Parathyroid adenoma (tissue), 2 donors: ENCODE measurements around the gene TSPAN10.

Experiments
- H2AFZ ChIP-seq: fragments of 300-600 bp; sonication (generic); one replicate; pipeline ENCODE4 v1.7.0; 2017; ENCODE audit warnings: antibody characterized with exemption, mild to moderate bottlenecking
- H3K27ac ChIP-seq: fragments of 300-600 bp; sonication (generic); one replicate; pipeline ENCODE4 v1.7.0; 2017
- H3K27me3 ChIP-seq: fragments of 300-600 bp; sonication (generic); one replicate; pipeline ENCODE4 v1.7.0; 2017; ENCODE audit warnings: low read length; ENCODE audit not compliant: control insufficient read depth, insufficient read depth
- H3K36me3 ChIP-seq: fragments of 300-600 bp; sonication (generic); one replicate; pipeline ENCODE4 v1.7.0; 2017; ENCODE audit warnings: low read length; ENCODE audit not compliant: control insufficient read depth, insufficient read depth
- H3K4me1 ChIP-seq: fragments of 300-600 bp; sonication (generic); one replicate; pipeline ENCODE4 v1.7.0; 2017; ENCODE audit warnings: control low read depth
- H3K4me2 ChIP-seq: fragments of 300-600 bp; sonication (generic); one replicate; pipeline ENCODE4 v1.7.0; 2017; ENCODE audit warnings: low read length
- H3K4me3 ChIP-seq: fragments of 300-600 bp; sonication (generic); one replicate; pipeline ENCODE4 v1.7.0; 2017; ENCODE audit warnings: low read depth, low read length
- H3K79me2 ChIP-seq: fragments of 300-600 bp; sonication (generic); one replicate; pipeline ENCODE4 v1.7.0; 2017; ENCODE audit warnings: control low read depth
- H3K9ac ChIP-seq: fragments of 300-600 bp; sonication (generic); one replicate; pipeline ENCODE4 v1.7.0; 2017; ENCODE audit warnings: mild to moderate bottlenecking
- H3K9me3 ChIP-seq: fragments of 300-600 bp; sonication (generic); one replicate; pipeline ENCODE4 v1.7.0; 2017; ENCODE audit warnings: low read length; ENCODE audit not compliant: control insufficient read depth
- TF ChIP-seq, protein P1 (sequence below): fragments of 300-600 bp; sonication (generic); IDR thresholded peaks from one replicate; pipeline ENCODE4 v1.7.0; 2017; ENCODE audit warnings: antibody characterized with exemption, mild to moderate bottlenecking
- donor health status: primary hyperparathyroidism.

TSPAN10 gene

DNA sequence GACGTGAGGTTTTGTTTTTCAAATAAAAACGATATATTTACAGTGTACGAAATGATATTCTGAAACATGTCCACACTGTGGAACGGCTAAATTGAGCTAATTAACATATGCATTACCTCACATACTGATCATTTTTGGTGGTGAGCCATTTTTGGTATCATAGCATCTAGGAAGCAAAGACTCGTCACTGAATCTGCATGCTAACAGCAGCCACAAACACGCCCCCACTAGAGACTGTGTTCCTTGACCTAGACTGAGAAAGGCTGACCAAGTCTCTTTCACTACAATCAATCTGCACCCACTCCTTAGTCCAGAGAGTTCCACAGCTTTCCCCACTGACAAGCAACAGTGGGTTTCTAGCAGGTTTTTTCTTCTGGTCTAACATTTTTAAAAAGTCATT is 29.6 kb upstream of the TSPAN10 start:
- TF ChIP-seq, protein P1, sequence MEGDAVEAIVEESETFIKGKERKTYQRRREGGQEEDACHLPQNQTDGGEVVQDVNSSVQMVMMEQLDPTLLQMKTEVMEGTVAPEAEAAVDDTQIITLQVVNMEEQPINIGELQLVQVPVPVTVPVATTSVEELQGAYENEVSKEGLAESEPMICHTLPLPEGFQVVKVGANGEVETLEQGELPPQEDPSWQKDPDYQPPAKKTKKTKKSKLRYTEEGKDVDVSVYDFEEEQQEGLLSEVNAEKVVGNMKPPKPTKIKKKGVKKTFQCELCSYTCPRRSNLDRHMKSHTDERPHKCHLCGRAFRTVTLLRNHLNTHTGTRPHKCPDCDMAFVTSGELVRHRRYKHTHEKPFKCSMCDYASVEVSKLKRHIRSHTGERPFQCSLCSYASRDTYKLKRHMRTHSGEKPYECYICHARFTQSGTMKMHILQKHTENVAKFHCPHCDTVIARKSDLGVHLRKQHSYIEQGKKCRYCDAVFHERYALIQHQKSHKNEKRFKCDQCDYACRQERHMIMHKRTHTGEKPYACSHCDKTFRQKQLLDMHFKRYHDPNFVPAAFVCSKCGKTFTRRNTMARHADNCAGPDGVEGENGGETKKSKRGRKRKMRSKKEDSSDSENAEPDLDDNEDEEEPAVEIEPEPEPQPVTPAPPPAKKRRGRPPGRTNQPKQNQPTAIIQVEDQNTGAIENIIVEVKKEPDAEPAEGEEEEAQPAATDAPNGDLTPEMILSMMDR = no peak
- H3K4me3 ChIP-seq = no peak overlapping the region
- H3K9ac ChIP-seq = no peak overlapping the region
- H3K79me2 ChIP-seq = peaks cover 34% of the 10 kb centered on the region
- H3K9me3 ChIP-seq = no peaks in the 10 kb centered on the region
- H3K4me2 ChIP-seq = no peak overlapping the region
- no peak overlapping the region for H2AFZ ChIP-seq
- no peaks in the 10 kb centered on the region for H3K27me3 ChIP-seq
- no peaks in the 10 kb centered on the region for H3K4me1 ChIP-seq
- no peak overlapping the region for H3K27ac ChIP-seq
- no peaks in the 10 kb centered on the region for H3K36me3 ChIP-seq

DNA sequence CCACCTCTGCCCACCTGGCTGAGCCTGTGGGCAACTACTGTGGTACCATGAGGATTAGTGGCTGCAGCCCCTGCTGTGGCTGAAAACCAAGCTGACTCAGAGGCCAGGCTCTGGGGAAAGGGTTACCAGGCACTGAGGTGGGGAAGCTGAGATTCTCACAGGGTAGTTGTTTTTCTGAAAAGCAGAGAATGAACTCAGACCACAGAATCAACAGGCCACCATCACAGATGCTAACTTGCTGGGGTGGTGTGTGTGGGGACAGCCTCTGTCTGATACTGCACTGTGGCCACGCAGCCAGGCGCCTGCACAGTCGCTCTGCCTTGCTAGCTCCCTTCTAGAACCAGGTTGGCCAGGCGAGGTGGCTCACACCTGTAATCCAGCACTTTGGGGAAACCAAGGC is 28.9 kb upstream of the TSPAN10 start:
- H3K9ac ChIP-seq = no peak overlapping the region
- H3K4me1 ChIP-seq = no peaks in the 10 kb centered on the region
- no peaks in the 10 kb centered on the region for H3K27me3 ChIP-seq
- peaks cover 37% of the 10 kb centered on the region for H3K79me2 ChIP-seq
- H3K36me3 ChIP-seq = no peaks in the 10 kb centered on the region
- H3K9me3 ChIP-seq = no peaks in the 10 kb centered on the region
- no peak overlapping the region for H3K4me3 ChIP-seq
- no peak overlapping the region for H2AFZ ChIP-seq
- TF ChIP-seq, protein P1 = no peak
- no peak overlapping the region for H3K27ac ChIP-seq
- H3K4me2 ChIP-seq = no peak overlapping the region

DNA sequence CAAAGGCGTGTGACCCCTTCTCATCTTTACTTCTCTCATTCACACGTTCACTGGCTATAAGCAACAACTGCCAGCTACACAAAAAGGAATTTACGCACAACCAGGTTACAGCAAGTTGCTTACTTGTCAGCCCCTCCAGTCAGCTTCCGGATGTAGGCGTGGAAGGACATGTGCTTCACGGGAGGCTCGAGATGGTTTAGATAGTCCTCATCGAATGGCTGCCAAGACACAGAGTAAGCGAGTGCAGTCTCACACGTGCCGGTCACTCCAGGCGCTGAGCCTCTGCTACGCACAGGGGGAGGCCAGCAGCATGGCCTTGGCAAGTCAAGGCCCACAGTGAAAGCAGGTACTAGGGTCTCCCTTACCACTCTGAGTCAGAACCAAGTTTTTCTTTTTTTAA is 28.4 kb upstream of the TSPAN10 start:
- H3K9me3 ChIP-seq = no peaks in the 10 kb centered on the region
- H3K4me2 ChIP-seq = no peak overlapping the region
- no peaks in the 10 kb centered on the region for H3K36me3 ChIP-seq
- TF ChIP-seq, protein P1 = no peak
- no peak overlapping the region for H3K9ac ChIP-seq
- no peak overlapping the region for H3K4me3 ChIP-seq
- H3K27ac ChIP-seq = no peak overlapping the region
- H2AFZ ChIP-seq = no peak overlapping the region
- no peaks in the 10 kb centered on the region for H3K4me1 ChIP-seq
- H3K27me3 ChIP-seq = no peaks in the 10 kb centered on the region
- H3K79me2 ChIP-seq = peaks cover 37% of the 10 kb centered on the region

DNA sequence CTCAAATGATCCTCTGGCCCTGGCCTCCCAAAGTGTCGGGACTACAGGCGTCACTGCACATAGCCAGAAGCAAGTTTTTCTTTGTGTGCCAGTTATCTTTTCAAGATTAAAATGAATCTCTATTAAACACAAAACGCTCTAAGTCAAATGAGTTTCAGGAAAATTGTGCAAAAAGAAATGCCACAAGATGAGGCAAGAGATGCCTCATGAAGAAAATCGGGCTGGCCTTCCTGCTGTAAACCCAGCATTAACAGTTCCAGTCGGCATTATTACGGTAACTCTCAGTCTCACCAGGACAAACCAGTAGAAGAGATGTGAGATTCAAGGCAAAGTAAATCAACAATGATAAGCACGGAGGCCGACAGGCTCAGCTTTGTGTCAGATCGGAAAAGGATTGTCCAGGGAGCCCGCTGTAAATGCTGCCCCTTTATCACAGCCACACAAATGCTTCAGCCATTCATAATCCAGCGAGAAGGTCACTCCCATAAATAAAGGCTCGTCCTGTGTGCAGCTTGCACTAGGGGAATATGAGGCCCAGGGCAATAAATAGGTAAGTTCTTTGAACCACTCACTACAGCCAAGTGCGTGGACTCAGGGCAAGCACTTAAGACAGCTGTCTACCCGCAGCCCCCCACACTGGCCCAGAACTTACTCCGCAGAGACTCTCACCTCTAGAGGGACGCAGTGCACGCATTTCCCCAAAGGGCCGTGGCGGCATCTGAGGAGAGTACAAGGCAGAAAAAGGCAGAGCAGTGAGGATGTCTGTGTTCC is 27.3 kb upstream of the TSPAN10 start:
- no peaks in the 10 kb centered on the region for H3K9me3 ChIP-seq
- H3K4me2 ChIP-seq = no peak overlapping the region
- H3K36me3 ChIP-seq = no peaks in the 10 kb centered on the region
- no peak overlapping the region for H3K4me3 ChIP-seq
- no peaks in the 10 kb centered on the region for H3K27me3 ChIP-seq
- no peak overlapping the region for H3K9ac ChIP-seq
- no peaks in the 10 kb centered on the region for H3K4me1 ChIP-seq
- TF ChIP-seq, protein P1 = no peak
- H2AFZ ChIP-seq = no peak overlapping the region
- peaks cover 41% of the 10 kb centered on the region for H3K79me2 ChIP-seq
- H3K27ac ChIP-seq = no peak overlapping the region
